K562 (cell line): ENCODE measurements around the gene KCTD12. TPM values are rescaled to one million over a fixed set of nuclear protein-coding genes. Genes with fewer than 3 reads are reported as not detected.
"Not testable (repeated sequence)": the region's sequence is repeated elsewhere in the genome, so short reads cannot be mapped to it uniquely, and the experiment has no call there.

Experiments
- ATAC-seq: fragments of 200-7000 bp; cut with Tn5 transposase; 3 replicates; pipeline ENCODE4 v1.9.1; 2020; ENCODE audit warnings: moderate library complexity
- BruUV-seq: library from RNA; stranded (reverse); fragments of 400-500 nt; replicated peaks from 2 replicates; lab custom pipeline; 2021; lab: Mats Ljungman, UMichigan
- CTCF ChIA-PET: fragments of 300-600 bp; formaldehyde crosslinking; extraction: SDS; loops from one replicate; lab custom pipeline; 2021; ENCODE audit warnings: low intra/inter-chr PET ratio; lab: Yijun Ruan, JAX
- POLR2A ChIA-PET: fragments of 300-600, 350-650 bp; sonication (Branson Sonifier 250); formaldehyde crosslinking; extraction: SDS; loops from one replicate; lab custom pipeline; 2021; ENCODE audit warnings: antibody characterized with exemption, inconsistent platforms; lab: Yijun Ruan, JAX
- DNase-seq, 4 experiments: peaks; one replicate each; pipeline versions ENCODE4 v3.0.0 to v3.0.0-alpha.2; 2011 to 2018; ENCODE audit warnings: low spot score in 3 of 4, mixed read lengths in 3 of 4; ENCODE audit errors: extremely low read depth in 1 of 4
- FAIRE-seq: peaks from 2 replicates; lab custom pipeline; 2011; peaks lifted over from hg19 to GRCh38; lab: Jason Lieb, UNC
- H2AFZ ChIP-seq: 2 replicates; pipeline ENCODE4 v1.6.0; 2011; ENCODE audit warnings: low read depth, low read length, control low read depth, inconsistent platforms
- H3K27ac ChIP-seq: fragments of 200-600 bp; 3 replicates; pipeline ENCODE4 v1.8.0; 2011; ENCODE audit warnings: low read depth, mild to moderate bottlenecking, control low read depth, inconsistent platforms, low read length, moderate library complexity, mixed read lengths; ENCODE audit errors: extremely low read depth
- H3K27me3 ChIP-seq, 2 experiments: fragments of 300-600 bp in 1 of 2; 2 replicates in 1 of 2; 3 replicates in 1 of 2; pipeline versions ENCODE4 v1.6.0 to v1.8.0; 2011; ENCODE audit warnings: inconsistent platforms in 2 of 2, low read length in 2 of 2, mild to moderate bottlenecking in 1 of 2, mixed read lengths in 1 of 2, moderate library complexity in 1 of 2; ENCODE audit not compliant: control insufficient read depth in 2 of 2, insufficient read depth in 2 of 2
- H3K36me3 ChIP-seq: fragments of 300-600 bp; 3 replicates; pipeline ENCODE4 v1.8.0; 2011; ENCODE audit warnings: mild to moderate bottlenecking, low read length, inconsistent platforms; ENCODE audit not compliant: control insufficient read depth, insufficient read depth
- H3K4me1 ChIP-seq, 2 experiments: fragments of 200-600 bp in 1 of 2; replicated peaks in 1 of 2; 2 replicates in 1 of 2; 3 replicates in 1 of 2; pipeline versions ENCODE4 v1.5.1 to v1.8.0; 2011; ENCODE audit warnings: inconsistent platforms in 2 of 2, low read length in 2 of 2, mild to moderate bottlenecking in 1 of 2, mixed read lengths in 1 of 2, moderate library complexity in 1 of 2; ENCODE audit not compliant: control insufficient read depth in 2 of 2, insufficient read depth in 2 of 2
- H3K4me2 ChIP-seq: 2 replicates; pipeline ENCODE4 v1.6.1; 2011; ENCODE audit warnings: low read length, control low read depth, inconsistent platforms, mixed read lengths; ENCODE audit not compliant: insufficient read depth
- H3K4me3 ChIP-seq: fragments of 200-600 bp; sonication (generic), shearing (Covaris generic); 2 replicates; pipeline ENCODE4 v1.5.1; 2016; ENCODE audit warnings: control low read depth, inconsistent platforms
- H3K79me2 ChIP-seq: fragments of 200-600 bp; 3 replicates; pipeline ENCODE4 v1.8.0; 2011; ENCODE audit warnings: low read length, inconsistent platforms; ENCODE audit not compliant: control insufficient read depth, insufficient read depth
- H3K9ac ChIP-seq, 2 experiments: 2 replicates each; pipeline versions ENCODE4 v1.6.0 to v1.6.1; 2011; ENCODE audit warnings: low read depth in 2 of 2, low read length in 2 of 2, control low read depth in 1 of 2, inconsistent platforms in 1 of 2, mild to moderate bottlenecking in 1 of 2, mixed read lengths in 1 of 2; ENCODE audit not compliant: insufficient read depth in 1 of 2
- H3K9me1 ChIP-seq: one replicate; pipeline ENCODE4 v1.6.0; 2011; ENCODE audit warnings: inconsistent platforms, mild to moderate bottlenecking, low read length, moderate library complexity; ENCODE audit not compliant: control insufficient read depth, insufficient read depth
- H3K9me3 ChIP-seq: replicated peaks from 2 replicates; pipeline ENCODE4 v1.5.1; 2011; ENCODE audit warnings: low read depth, low read length, inconsistent platforms; ENCODE audit not compliant: control insufficient read depth, insufficient read depth
- H4K20me1 ChIP-seq: replicated peaks from 2 replicates; pipeline ENCODE4 v1.6.1; 2011; ENCODE audit warnings: low read length, inconsistent platforms, mixed read lengths; ENCODE audit not compliant: control insufficient read depth, insufficient read depth
- ATF7 ChIP-seq: fragments of 450-650 bp; IDR thresholded peaks from 2 replicates; pipeline ENCODE4 v1.7.1; 2014; ENCODE audit warnings: mild to moderate bottlenecking, moderate library complexity
- BACH1 ChIP-seq: fragments of 200-800 bp; sonication (Bioruptor generic); IDR thresholded peaks from 2 replicates; pipeline ENCODE4 v1.6.1; 2016; ENCODE audit warnings: missing genetic modification characterization, missing compliant biosample characterization
- DACH1 ChIP-seq: fragments of 450-650 bp; IDR thresholded peaks from 2 replicates; pipeline ENCODE4 v1.6.1; 2018; ENCODE audit not compliant: partially characterized antibody
- E2F6 ChIP-seq, 2 experiments: IDR thresholded peaks; 2 replicates each; pipeline ENCODE4 v1.6.1; 2011; ENCODE audit warnings: borderline replicate concordance in 1 of 2, control low read depth in 1 of 2, low read depth in 1 of 2, low read length in 1 of 2, mild to moderate bottlenecking in 1 of 2, mixed read lengths in 1 of 2, moderate library complexity in 1 of 2; ENCODE audit not compliant: insufficient read depth in 1 of 2, insufficient read length in 1 of 2, poor library complexity in 1 of 2, severe bottlenecking in 1 of 2; ENCODE audit errors: extremely low read depth in 1 of 2
- EP300 ChIP-seq: IDR thresholded peaks from 2 replicates; pipeline ENCODE4 v1.6.1; 2012; ENCODE audit warnings: low read length, improper control_type of control experiment
- FOSL1 ChIP-seq: fragments of 200-800 bp; sonication (Bioruptor generic); conservative IDR thresholded peaks from 2 replicates; pipeline ENCODE4 v1.6.1; 2016; ENCODE audit warnings: missing genetic modification characterization, missing compliant biosample characterization
- MAFF ChIP-seq: IDR thresholded peaks from 2 replicates; pipeline ENCODE4 v1.6.1; 2012; ENCODE audit warnings: low read length, improper control_type of control experiment
- MTA2 ChIP-seq: fragments of 450-650 bp; IDR thresholded peaks from 2 replicates; pipeline ENCODE4 v1.6.1; 2016; ENCODE audit warnings: low read depth
- MTA3 ChIP-seq: fragments of 450-650 bp; formaldehyde crosslinking; IDR thresholded peaks from 2 replicates; pipeline ENCODE4 v1.6.1; 2017; ENCODE audit warnings: mild to moderate bottlenecking, borderline replicate concordance
- NBN ChIP-seq: fragments of 450-650 bp; IDR thresholded peaks from 2 replicates; pipeline ENCODE4 v1.6.1; 2016; ENCODE audit warnings: low read depth, mild to moderate bottlenecking
- NFE2 ChIP-seq: IDR thresholded peaks from 2 replicates; pipeline ENCODE4 v1.6.1; 2014; ENCODE audit warnings: antibody characterized with exemption, low read depth
- RFX1 ChIP-seq: fragments of 450-650 bp; IDR thresholded peaks from 2 replicates; pipeline ENCODE4 v1.6.1; 2016; ENCODE audit warnings: mild to moderate bottlenecking, moderate library complexity
- SMARCE1 ChIP-seq: fragments of 450-650 bp; IDR thresholded peaks from 2 replicates; pipeline ENCODE4 v1.7.1; 2016; ENCODE audit warnings: mild to moderate bottlenecking
- SPI1 ChIP-seq: IDR thresholded peaks from 2 replicates; pipeline ENCODE4 v1.6.1; 2011; ENCODE audit warnings: low read depth, low read length, control low read depth, borderline replicate concordance
- SUPT5H ChIP-seq: fragments of 450-650 bp; IDR thresholded peaks from 2 replicates; pipeline ENCODE4 v1.6.1; 2016
- YY1 ChIP-seq, 3 experiments: IDR thresholded peaks; 2 replicates each; pipeline ENCODE4 v1.6.1; 2011; ENCODE audit warnings: low read length in 2 of 3, mild to moderate bottlenecking in 2 of 3, moderate library complexity in 2 of 3, borderline replicate concordance in 1 of 3, control low read depth in 1 of 3, low read depth in 1 of 3; ENCODE audit not compliant: insufficient read depth in 3 of 3, insufficient replicate concordance in 2 of 3, control insufficient read depth in 1 of 3, insufficient read length in 1 of 3; ENCODE audit errors: extremely low read depth in 1 of 3
- ZFX ChIP-seq: sonication (generic); formaldehyde crosslinking; IDR thresholded peaks from 2 replicates; pipeline ENCODE4 v1.8.0; 2022; ENCODE audit warnings: mild to moderate bottlenecking, missing genetic modification reagents, moderate library complexity
- ZNF511 ChIP-seq: sonication (generic); formaldehyde crosslinking; IDR thresholded peaks from 2 replicates; pipeline ENCODE4 v1.8.0; 2022; ENCODE audit warnings: mild to moderate bottlenecking, missing genetic modification reagents
- ZNF766 ChIP-seq: fragments of 200-800 bp; sonication (Bioruptor generic); conservative IDR thresholded peaks from 2 replicates; pipeline ENCODE4 v1.6.1; 2016; ENCODE audit warnings: missing genetic modification characterization, missing compliant biosample characterization
- WGBS: fragments of 100-300 bp; shearing (Covaris generic); methylation state at CpG from one replicate; pipeline ENCODE4 v1.1.6; 2016; ENCODE audit warnings: low coverage, mixed read lengths; ENCODE audit not compliant: insufficient coverage; ENCODE audit errors: missing lambda C conversion rate; 5-methylcytosine and 5-hydroxymethylcytosine counted together
- in situ Hi-C: fragments of 300-500 bp; cut with MboI; formaldehyde crosslinking; loops from 4 replicates; pipeline ENCODE4 v1.15.0; 2018; ENCODE audit warnings: inconsistent platforms, mixed read lengths
- intact Hi-C: fragments of 100-400 bp; cut with micrococcal nuclease; formaldehyde crosslinking; loops from 2 replicates; pipeline ENCODE4 v1.14.2; 2022
- polyA plus RNA-seq, 8 experiments: library from polyadenylated mRNA; depleted of rRNA in 4 of 8; stranded (reverse) in 5 of 8; unstranded in 3 of 8; fragments of >200 nt; fragmentation: Nextera tagmentation in 2 of 8; fragmentation: Illumina TruSeq in 1 of 8; extraction: Ambion mirVana in 2 of 8; extraction: Trizol in 1 of 8; gene quantifications; 2 replicates each; pipeline versions ENCODE4 v1.2.1 to v1.2.3, GENCODE V29; 2011 to 2014; ENCODE audit warnings: inconsistent platforms in 1 of 8, missing spikeins in 1 of 8
- total RNA-seq, 7 experiments: library from RNA; depleted of rRNA in 6 of 7; stranded (reverse); fragments of >200 nt in 6 of 7; fragmentation: Illumina TruSeq in 2 of 7; extraction: Trizol in 2 of 7; gene quantifications; 2 replicates each; pipeline versions ENCODE4 v1.2.1 to v1.2.3, GENCODE V29; 2011 to 2021; ENCODE audit warnings: low replicate concordance in 1 of 7

The KCTD12 gene
- total and polyA plus RNA-seq, 9 of the 15 experiments (the other 6 are each of a cell fraction or from before 2014, with no cell fraction given) = 0.14 to 0.93 (median 0.32) TPM

GRCh38 chr13:76921516-76921915, 35.3 kb upstream of the KCTD12 start (continued):
- TF ChIP-seq SUPT5H (no peak), ZNF511 (CRISPR knock-in tag) (no peak), E2F6 (IDR thresholded peaks at IDR 0.05; ENCODE audit: borderline replicate concordance in 1 of 2, extremely low read depth in 1 of 2, insufficient read depth in 1 of 2, insufficient read length in 1 of 2, low read depth in 1 of 2, low read length in 1 of 2, poor library complexity in 1 of 2, severe bottlenecking in 1 of 2) (no peak)

- H3K4me3 ChIP-seq, H3K36me3 ChIP-seq, H3K79me2 ChIP-seq, H3K27me3 ChIP-seq, H3K9me1 ChIP-seq, CTCF ChIA-PET, intact Hi-C loops, BruUV-seq, H4K20me1 ChIP-seq, H3K9me3 ChIP-seq: not testable (repeated sequence)
- FAIRE-seq (peak; percentile 73), DNase-seq (peak; percentile 48 to 80 (median 52)), ATAC-seq (peak; percentile 97)
- H3K4me1 ChIP-seq = peaks cover 7 to 12% of the 10 kb centered on the region in 2 experiments; a peak in 4 of 5 replicates
- peak overlapping the region; percentile 44 to 76; a peak in 3 of 4 replicates for H3K9ac ChIP-seq
- H3K27ac ChIP-seq = peak overlapping the region; percentile 82
- peak overlapping the region; percentile 87 for H2AFZ ChIP-seq
- 2% methylated on average over 7 of the region's 12 CpGs for WGBS
- POLR2A ChIA-PET = interaction anchor here (0.6 kb wide), 2 partner anchors 81 to 466 kb away, joined by 3 read pairs; no protein-coding TSS in a partner anchor
- peak overlapping the region; percentile 49 for H3K4me2 ChIP-seq
- in situ Hi-C loops = loop anchor here (25.0 kb wide), 2 partner anchors 1056 to 1231 kb away; no protein-coding TSS in a partner anchor
- TF ChIP-seq ATF7 = peak; percentile 51; the same call in 1 of the 2 replicates
- 0 out of 2 replicates have a peak, but pooled peaks have one; percentile 30 for TF ChIP-seq ZNF766 (CRISPR knock-in tag)
- 0 out of 2 replicates have a peak, but pooled peaks have one; percentile 25 for TF ChIP-seq MTA2
- peak; percentile 49; the same call in 1 of the 2 replicates for TF ChIP-seq ZFX
- peak; percentile 47 for TF ChIP-seq MAFF
- peak; percentile 48 for TF ChIP-seq MTA3
- peak; percentile 81 for TF ChIP-seq BACH1 (tag)
- TF ChIP-seq NBN = 0 out of 2 replicates have a peak, but pooled peaks have one; percentile 22
- TF ChIP-seq SMARCE1 = peak; percentile 77
- peak; percentile 36; the same call in 1 of the 2 replicates for TF ChIP-seq EP300
- peak in 2 of 3 experiments; percentile 50 to 57 for TF ChIP-seq YY1 (IDR thresholded peaks at IDR 0.05; ENCODE audit: borderline replicate concordance in 1 of 3, control insufficient read depth in 1 of 3, extremely low read depth in 1 of 3, insufficient read depth in 3 of 3, insufficient read length in 1 of 3, insufficient replicate concordance in 2 of 3, low read depth in 1 of 3, low read length in 2 of 3)
- 0 out of 2 replicates have a peak, but pooled peaks have one; percentile 10 for TF ChIP-seq SPI1
- peak; percentile 66 for TF ChIP-seq FOSL1 (tag)
- peak; percentile 46; the same call in 1 of the 2 replicates for TF ChIP-seq RFX1
- TF ChIP-seq NFE2 = peak; percentile 90
- peak; percentile 26 for TF ChIP-seq DACH1
These were observed 31.7 kb upstream of the KCTD12 start for GRCh38 chr13:76917755-76918481.
